Measurements from ENCODE around the gene ATP11C. TPM values are rescaled to one million over a fixed set of nuclear protein-coding genes. Genes with fewer than 3 reads are reported as not detected.

The ATP11C gene
- total and polyA plus RNA-seq, 9 of the 15 experiments (the other 6 are each of a cell fraction or from before 2014, with no cell fraction given): 18.2 to 42.2 (median 29.4) TPM

DNA sequence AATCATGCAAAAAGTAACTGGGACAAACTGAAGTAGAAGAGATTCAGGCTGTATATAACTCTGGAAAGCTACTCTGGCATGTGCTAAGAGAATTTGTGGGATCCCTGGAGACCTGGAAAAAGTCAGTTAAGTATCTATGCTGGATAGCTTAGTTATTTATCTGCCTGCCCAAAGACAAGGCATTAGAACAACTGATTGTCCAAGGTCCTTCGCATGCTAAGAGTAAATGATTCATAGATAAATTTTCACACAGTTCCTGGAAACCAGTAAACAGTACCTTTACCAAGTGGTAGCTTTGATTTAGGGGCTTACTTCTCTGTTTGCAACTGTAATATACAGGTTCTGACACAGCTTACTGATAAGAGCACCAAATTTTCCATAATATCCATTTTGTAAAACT is 104.8 kb downstream of the ATP11C start (continued):
- TF ChIP-seq DNMT1 (IDR thresholded peaks at IDR 0.05): no peak
- TF ChIP-seq, protein P1, sequence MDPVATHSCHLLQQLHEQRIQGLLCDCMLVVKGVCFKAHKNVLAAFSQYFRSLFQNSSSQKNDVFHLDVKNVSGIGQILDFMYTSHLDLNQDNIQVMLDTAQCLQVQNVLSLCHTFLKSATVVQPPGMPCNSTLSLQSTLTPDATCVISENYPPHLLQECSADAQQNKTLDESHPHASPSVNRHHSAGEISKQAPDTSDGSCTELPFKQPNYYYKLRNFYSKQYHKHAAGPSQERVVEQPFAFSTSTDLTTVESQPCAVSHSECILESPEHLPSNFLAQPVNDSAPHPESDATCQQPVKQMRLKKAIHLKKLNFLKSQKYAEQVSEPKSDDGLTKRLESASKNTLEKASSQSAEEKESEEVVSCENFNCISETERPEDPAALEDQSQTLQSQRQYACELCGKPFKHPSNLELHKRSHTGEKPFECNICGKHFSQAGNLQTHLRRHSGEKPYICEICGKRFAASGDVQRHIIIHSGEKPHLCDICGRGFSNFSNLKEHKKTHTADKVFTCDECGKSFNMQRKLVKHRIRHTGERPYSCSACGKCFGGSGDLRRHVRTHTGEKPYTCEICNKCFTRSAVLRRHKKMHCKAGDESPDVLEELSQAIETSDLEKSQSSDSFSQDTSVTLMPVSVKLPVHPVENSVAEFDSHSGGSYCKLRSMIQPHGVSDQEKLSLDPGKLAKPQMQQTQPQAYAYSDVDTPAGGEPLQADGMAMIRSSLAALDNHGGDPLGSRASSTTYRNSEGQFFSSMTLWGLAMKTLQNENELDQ (CRISPR knock-in tag; IDR thresholded peaks at IDR 0.05; ENCODE audit: borderline replicate concordance): no peak
- TF ChIP-seq TGIF2 (CRISPR knock-in tag; IDR thresholded peaks at IDR 0.05): no peak

DNA sequence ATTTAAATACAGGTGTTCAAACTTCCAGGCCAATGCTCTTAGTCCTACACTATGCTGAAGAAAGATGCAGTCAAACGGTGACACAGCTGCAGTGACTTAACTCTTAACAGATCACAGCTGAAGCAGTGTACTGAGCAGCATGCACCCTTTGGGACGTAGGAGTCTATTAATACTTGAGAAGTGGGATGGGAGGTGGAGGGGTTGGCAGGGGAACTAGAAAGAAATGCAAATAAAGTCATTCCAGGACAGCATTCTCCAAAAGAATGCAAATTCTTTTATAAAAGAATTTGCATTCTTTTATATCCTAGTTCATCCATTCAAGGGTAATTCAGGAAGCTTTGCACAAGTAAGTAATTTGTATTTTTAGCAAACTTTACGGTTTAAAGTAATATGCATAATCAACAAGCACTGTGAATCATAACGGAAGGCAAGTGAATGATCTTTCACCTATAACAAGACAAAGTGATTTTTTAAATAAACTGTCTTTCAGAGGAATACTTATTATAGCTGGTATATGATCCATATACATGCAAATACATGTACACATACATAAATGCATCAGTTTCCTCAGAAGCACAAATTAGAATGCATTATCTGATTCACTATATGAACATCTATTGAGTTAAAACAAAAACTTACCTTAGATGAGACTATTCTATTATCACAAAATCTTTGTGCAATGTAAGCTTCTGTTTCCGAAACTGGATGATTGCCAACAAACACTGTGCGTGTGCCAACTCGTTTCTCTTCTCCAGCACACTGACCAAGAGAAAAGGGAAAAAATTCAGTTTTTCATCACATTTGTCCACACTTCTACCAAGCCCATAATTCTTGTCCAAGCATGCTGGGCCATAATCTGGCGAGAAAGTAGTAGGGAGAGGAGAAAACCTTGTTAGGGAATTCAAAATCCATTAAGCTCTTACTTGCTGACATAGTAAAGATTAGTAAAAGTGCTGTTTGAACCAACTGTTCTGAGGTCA is 106.5 kb downstream of the ATP11C start:
- Histone ChIP-seq H3K36me3 (ENCODE audit: control insufficient read depth, insufficient read depth, low read length) (peaks cover 14% of the 10 kb centered on the region; the same call in 2 of the 3 replicates), H3K4me3 (no peak overlapping the region), H3K27ac (ENCODE audit: extremely low read depth, low read depth, low read length) (no peak overlapping the region), H3K79me2 (ENCODE audit: control insufficient read depth, insufficient read depth, low read length) (peaks cover 4% of the 10 kb centered on the region), H3K4me1 (replicated peaks in 1 of 2; ENCODE audit: control insufficient read depth in 2 of 2, insufficient read depth in 2 of 2, low read length in 2 of 2) (no peaks in the 10 kb centered on the region), H3K9ac (ENCODE audit: insufficient read depth in 1 of 2, low read depth in 2 of 2, low read length in 2 of 2) (no peak overlapping the region), H2AFZ (ENCODE audit: low read depth, low read length) (no peak overlapping the region), H3K4me2 (ENCODE audit: insufficient read depth, low read length) (no peak overlapping the region), H4K20me1 (replicated peaks; ENCODE audit: control insufficient read depth, insufficient read depth, low read length) (no peaks in the 10 kb centered on the region), H3K27me3 (ENCODE audit: control insufficient read depth in 2 of 2, insufficient read depth in 2 of 2, low read length in 2 of 2) (no peaks in the 10 kb centered on the region), H3K9me3 (replicated peaks; ENCODE audit: control insufficient read depth, insufficient read depth, low read depth, low read length) (no peaks in the 10 kb centered on the region), H3K9me1 (ENCODE audit: control insufficient read depth, insufficient read depth, low read length) (no peaks in the 10 kb centered on the region)
- in situ Hi-C loops (cut with MboI): no loop called here
- POLR2A ChIA-PET: no interaction called here
- CTCF ChIA-PET (ENCODE audit: low intra/inter-chr PET ratio): no interaction called here
- TF ChIP-seq NFIC (IDR thresholded peaks at IDR 0.05) (peak; percentile 38; the same call in 1 of the 2 replicates), EHMT2 (IDR thresholded peaks at IDR 0.05) (no peak), RBM17 (IDR thresholded peaks at IDR 0.05; ENCODE audit: borderline replicate concordance, low read depth, low read length) (no peak)
- WGBS (ENCODE audit: insufficient coverage, low coverage, missing lambda C conversion rate): 81% methylated on average over 7 of the region's 8 CpGs
- intact Hi-C loops (cut with micrococcal nuclease): no loop called here
- DNase-seq (ENCODE audit: extremely low read depth in 1 of 4, low spot score in 3 of 4) (no peak), ATAC-seq (no peak), FAIRE-seq (no peak)
- no TSS peak for BruUV-seq (replicated peaks)

Data from K562 (cell line).